H1 (cell line): ENCODE data around the gene OR10T2. TPM values are rescaled to one million over a fixed set of nuclear protein-coding genes. Genes with fewer than 3 reads are reported as not detected.

Experiments
- CTCF ChIA-PET: fragments of 300-600 bp; sonication (Branson Sonifier 250); formaldehyde crosslinking; loops from one replicate; lab custom pipeline; 2021; ENCODE audit not compliant: partially characterized antibody; lab: Charles Lee
- POLR2A ChIA-PET: fragments of 300-600 bp; sonication (Branson Sonifier 250); formaldehyde crosslinking; loops from one replicate; lab custom pipeline; 2021; ENCODE audit warnings: inconsistent platforms; ENCODE audit not compliant: partially characterized antibody; lab: Charles Lee
- DNase-seq, 2 experiments: peaks; one replicate each; pipeline versions ENCODE4 v3.0.0 to v3.0.0-alpha.2; 2010 to 2022; ENCODE audit warnings: low spot score in 2 of 2, low read depth in 1 of 2, mixed read lengths in 1 of 2
- FAIRE-seq: peaks from 2 replicates; lab custom pipeline; 2011; peaks lifted over from hg19 to GRCh38; lab: Jason Lieb, UNC
- H2AFZ ChIP-seq: 2 replicates; pipeline ENCODE4 v1.8.1; 2012; ENCODE audit warnings: low read length, inconsistent platforms
- H2AK5ac ChIP-seq: 2 replicates; pipeline ENCODE4 v1.6.1; 2013; ENCODE audit warnings: low read depth, low read length
- H2BK120ac ChIP-seq: replicated peaks from 2 replicates; pipeline ENCODE3; 2013; ENCODE audit warnings: low read depth, low read length, inconsistent platforms
- H2BK12ac ChIP-seq: 2 replicates; pipeline ENCODE4 v1.6.1; 2013; ENCODE audit warnings: low read depth, low read length
- H2BK15ac ChIP-seq: 2 replicates; pipeline ENCODE4 v1.6.1; 2013; ENCODE audit warnings: low read length
- H2BK20ac ChIP-seq: 2 replicates; pipeline ENCODE4 v1.6.1; 2013; ENCODE audit warnings: low read length
- H2BK5ac ChIP-seq: 2 replicates; pipeline ENCODE4 v1.6.1; 2013; ENCODE audit warnings: low read depth, low read length
- H3K14ac ChIP-seq: 2 replicates; pipeline ENCODE4 v1.6.1; 2013; ENCODE audit warnings: inconsistent platforms; ENCODE audit not compliant: insufficient read length
- H3K18ac ChIP-seq: 2 replicates; pipeline ENCODE4 v1.6.1; 2013; ENCODE audit warnings: low read length; ENCODE audit errors: extremely low read depth
- H3K23ac ChIP-seq: 2 replicates; pipeline ENCODE4 v1.6.1; 2013; ENCODE audit warnings: inconsistent platforms; ENCODE audit not compliant: insufficient read length
- H3K23me2 ChIP-seq: 2 replicates; pipeline ENCODE4 v1.6.1; 2013; ENCODE audit warnings: low read depth, low read length
- H3K27ac ChIP-seq: 2 replicates; pipeline ENCODE4 v1.6.1; 2011; ENCODE audit warnings: low read depth, low read length, inconsistent platforms
- H3K27me3 ChIP-seq, 4 experiments: replicated peaks in 1 of 4; 1 replicate in 1 of 4; 2 replicates in 3 of 4; pipeline versions ENCODE4 v1.6.1 to v1.8.1; 2011 to 2013; ENCODE audit warnings: low read length in 3 of 4, mild to moderate bottlenecking in 3 of 4, inconsistent platforms in 2 of 4, mixed read lengths in 2 of 4, moderate library complexity in 1 of 4; ENCODE audit not compliant: control insufficient read depth in 3 of 4, insufficient read depth in 3 of 4; ENCODE audit errors: extremely low read depth in 1 of 4
- H3K36me3 ChIP-seq, 4 experiments: 2 replicates each; pipeline versions ENCODE4 v1.6.1 to v1.8.1; 2011 to 2013; ENCODE audit warnings: mild to moderate bottlenecking in 4 of 4, low read length in 3 of 4, moderate library complexity in 2 of 4, control low read depth in 1 of 4, inconsistent platforms in 1 of 4; ENCODE audit not compliant: insufficient read depth in 4 of 4, control insufficient read depth in 2 of 4
- H3K4ac ChIP-seq: replicated peaks from 2 replicates; pipeline ENCODE3; 2013; ENCODE audit warnings: low read length, low read depth, mixed read lengths, inconsistent platforms; ENCODE audit not compliant: insufficient read length
- H3K4me1 ChIP-seq, 4 experiments: replicated peaks in 1 of 4; 1 replicate in 1 of 4; 2 replicates in 3 of 4; pipeline versions ENCODE4 v1.6.1 to v1.8.1; 2011 to 2013; ENCODE audit warnings: low read length in 3 of 4, inconsistent platforms in 2 of 4, mixed read lengths in 1 of 4; ENCODE audit not compliant: insufficient read depth in 4 of 4, control insufficient read depth in 3 of 4
- H3K4me2 ChIP-seq, 2 experiments: 2 replicates each; pipeline versions ENCODE4 v1.6.1 to v1.8.1; 2011 to 2013; ENCODE audit warnings: low read depth in 2 of 2, low read length in 2 of 2, control low read depth in 1 of 2, inconsistent platforms in 1 of 2, mild to moderate bottlenecking in 1 of 2; ENCODE audit not compliant: insufficient read depth in 1 of 2
- H3K4me3 ChIP-seq, 4 experiments: fragments of 200-600, 300-600 bp in 1 of 4; sonication (generic), shearing (Covaris generic), sonication (Bioruptor Twin) in 1 of 4; 2 replicates each; pipeline versions ENCODE4 v1.5.1 to v1.8.1; 2011 to 2016; ENCODE audit warnings: low read length in 4 of 4, low read depth in 3 of 4, control low read depth in 2 of 4, inconsistent platforms in 2 of 4, mild to moderate bottlenecking in 2 of 4, mixed read lengths in 1 of 4, moderate library complexity in 1 of 4; ENCODE audit not compliant: insufficient read depth in 2 of 4; ENCODE audit errors: extremely low read depth in 1 of 4
- H3K56ac ChIP-seq: replicated peaks from 2 replicates; pipeline ENCODE3; 2013; ENCODE audit warnings: low read depth, mild to moderate bottlenecking, mixed read lengths, low read length, inconsistent platforms; ENCODE audit not compliant: insufficient read length
- H3K79me1 ChIP-seq: 2 replicates; pipeline ENCODE4 v1.6.1; 2013; ENCODE audit warnings: low read depth, low read length, control low read depth
- H3K79me2 ChIP-seq, 2 experiments: 2 replicates each; pipeline versions ENCODE4 v1.6.1 to v1.8.1; 2012 to 2013; ENCODE audit warnings: low read length in 2 of 2, mild to moderate bottlenecking in 2 of 2, inconsistent platforms in 1 of 2; ENCODE audit not compliant: insufficient read depth in 2 of 2, control insufficient read depth in 1 of 2
- H3K9ac ChIP-seq, 4 experiments: replicated peaks in 1 of 4; 1 replicate in 1 of 4; 2 replicates in 3 of 4; pipeline versions ENCODE4 v1.6.1 to v1.8.1; 2011 to 2013; ENCODE audit warnings: low read depth in 3 of 4, low read length in 3 of 4, control low read depth in 2 of 4, mild to moderate bottlenecking in 2 of 4, moderate library complexity in 2 of 4, inconsistent platforms in 1 of 4; ENCODE audit errors: extremely low read depth in 1 of 4
- H3K9me3 ChIP-seq, 2 experiments: 2 replicates each; pipeline versions ENCODE4 v1.6.1 to v1.8.1; 2012 to 2013; ENCODE audit warnings: mild to moderate bottlenecking in 2 of 2, moderate library complexity in 2 of 2, control low read depth in 1 of 2, inconsistent platforms in 1 of 2, low read depth in 1 of 2, low read length in 1 of 2, mixed read lengths in 1 of 2; ENCODE audit not compliant: insufficient read depth in 2 of 2
- H4K20me1 ChIP-seq, 2 experiments: replicated peaks in 1 of 2; 2 replicates each; pipeline versions ENCODE3 to v1.8.1; 2011 to 2013; ENCODE audit warnings: inconsistent platforms in 2 of 2, low read length in 2 of 2, mild to moderate bottlenecking in 1 of 2; ENCODE audit not compliant: insufficient read depth in 2 of 2, control insufficient read depth in 1 of 2
- H4K5ac ChIP-seq: 2 replicates; pipeline ENCODE4 v1.6.1; 2013; ENCODE audit warnings: low read length, low read depth, mixed read lengths, inconsistent platforms; ENCODE audit not compliant: insufficient read length
- H4K8ac ChIP-seq: 2 replicates; pipeline ENCODE4 v1.8.0; 2013; ENCODE audit warnings: mild to moderate bottlenecking, moderate library complexity, low read length, inconsistent platforms; ENCODE audit not compliant: insufficient read depth; ENCODE audit errors: extremely low read depth
- H4K91ac ChIP-seq: replicated peaks from 2 replicates; pipeline ENCODE3; 2013; ENCODE audit warnings: low read length, mixed read lengths, inconsistent platforms; ENCODE audit not compliant: insufficient read length
- BACH1 ChIP-seq: IDR thresholded peaks from 2 replicates; pipeline ENCODE4 v1.6.1; 2012; ENCODE audit warnings: low read length, improper control_type of control experiment
- CTBP2 ChIP-seq: IDR thresholded peaks from 2 replicates; pipeline ENCODE4 v1.7.0; 2011; ENCODE audit warnings: borderline replicate concordance, mild to moderate bottlenecking, moderate library complexity, mixed read lengths, low read length; ENCODE audit not compliant: insufficient read depth, insufficient read length
- EZH2 ChIP-seq: fragments of 200-600 bp; sonication (generic); IDR thresholded peaks from 2 replicates; pipeline ENCODE4 v1.7.1; 2012; ENCODE audit warnings: low read depth, mild to moderate bottlenecking, moderate library complexity, low read length, inconsistent platforms; ENCODE audit not compliant: severe bottlenecking
- FOSL1 ChIP-seq: IDR thresholded peaks from 2 replicates; pipeline ENCODE4 v1.6.1; 2011; ENCODE audit warnings: mild to moderate bottlenecking, low read depth, low read length, moderate library complexity; ENCODE audit not compliant: insufficient read depth
- KDM1A ChIP-seq: fragments of 200-600, 300-600 bp; sonication (generic); IDR thresholded peaks from 2 replicates; pipeline ENCODE4 v1.7.1; 2016; ENCODE audit warnings: mild to moderate bottlenecking, low read length, borderline replicate concordance
- KDM4A ChIP-seq: IDR thresholded peaks from one replicate; pipeline ENCODE4 v1.7.1; 2012; ENCODE audit warnings: low read depth, mild to moderate bottlenecking, moderate library complexity, low read length, inconsistent platforms; ENCODE audit not compliant: severe bottlenecking
- MAFK ChIP-seq: IDR thresholded peaks from 2 replicates; pipeline ENCODE4 v1.6.1; 2012; ENCODE audit warnings: low read depth, mild to moderate bottlenecking, improper control_type of control experiment, low read length
- POU5F1 ChIP-seq: IDR thresholded peaks from 2 replicates; pipeline ENCODE4 v1.6.1; 2011; ENCODE audit warnings: low read depth, mild to moderate bottlenecking, low read length, moderate library complexity
- TCF12 ChIP-seq: IDR thresholded peaks from 2 replicates; pipeline ENCODE4 v1.6.1; 2011; ENCODE audit warnings: low read depth, mild to moderate bottlenecking, low read length
- TEAD4 ChIP-seq: IDR thresholded peaks from 2 replicates; pipeline ENCODE4 v1.6.1; 2012; ENCODE audit warnings: low read depth, low read length, inconsistent platforms, mixed read lengths
- YY1 ChIP-seq: IDR thresholded peaks from 2 replicates; pipeline ENCODE4 v1.6.1; 2011; ENCODE audit warnings: low read depth, mild to moderate bottlenecking, low read length
- WGBS, 2 experiments: shearing (Covaris generic) in 1 of 2; methylation state at CpG; one replicate each; pipeline versions ENCODE4 v1.1.6 to v1.1.7; 2013 to 2015; ENCODE audit warnings: low lambda C conversion rate in 2 of 2, mixed read lengths in 2 of 2, inconsistent platforms in 1 of 2, low coverage in 1 of 2, missing lambda C conversion rate in 1 of 2; ENCODE audit not compliant: insufficient replicate concordance in 2 of 2, insufficient coverage in 1 of 2, insufficient read length in 1 of 2; ENCODE audit errors: extremely low coverage in 1 of 2, missing lambda C conversion rate in 1 of 2; 5-methylcytosine and 5-hydroxymethylcytosine counted together
- polyA plus RNA-seq, 7 experiments: library from polyadenylated mRNA; depleted of rRNA in 3 of 7; stranded (reverse) in 5 of 7; unstranded in 2 of 7; fragments of >200 nt in 5 of 7; fragments of 200-250 nt in 2 of 7; gene quantifications; 1 replicate in 5 of 7; 2 replicates in 1 of 7; 4 replicates in 1 of 7; pipeline versions ENCODE4 v1.2.1 to v1.2.3, GENCODE V29; 2011 to 2013; ENCODE audit warnings: missing spikeins in 2 of 7, mixed read lengths in 2 of 7
- total RNA-seq: library from RNA; stranded (reverse); fragmentation: NEBNext Ultra II Directional; extraction: Animal tissue kit (Norgen Biotek cat#: 25700); gene quantifications from 2 replicates; pipeline ENCODE4 v1.2.1, GENCODE V29; 2021
- TF ChIP-seq, protein P1 (sequence below): IDR thresholded peaks from 2 replicates; pipeline ENCODE4 v1.6.1; 2012; ENCODE audit warnings: inconsistent platforms

OR10T2 gene
- total and polyA plus RNA-seq, 2 of the 8 experiments (the other 6 are each of a cell fraction or from before 2014, with no cell fraction given) = not detected

- no peak overlapping the region for H4K8ac ChIP-seq
- no peak overlapping the region for H3K4me2 ChIP-seq
- no peak overlapping the region for H3K27ac ChIP-seq
- H2BK12ac ChIP-seq = no peak overlapping the region
- no peak overlapping the region for H4K5ac ChIP-seq
- H3K79me2 ChIP-seq = no peaks in the 10 kb centered on the region
- H2BK20ac ChIP-seq = no peak overlapping the region
- no peak overlapping the region for H2AFZ ChIP-seq
- H2BK5ac ChIP-seq = no peak overlapping the region
- no peak overlapping the region for H3K14ac ChIP-seq
- H3K23me2 ChIP-seq = no peaks in the 10 kb centered on the region
- H2BK120ac ChIP-seq = no peak overlapping the region
- no peak overlapping the region for H3K4ac ChIP-seq
- H4K20me1 ChIP-seq = no peaks in the 10 kb centered on the region
- H3K36me3 ChIP-seq = no peaks in the 10 kb centered on the region
- 92% methylated on average over 1 of the region's 1 CpG; no CpG with 5 or more reads in 1 of the 2 experiments for whole genome bisulfite sequencing, 2 experiments
- H2AK5ac ChIP-seq = no peak overlapping the region
- no peak overlapping the region for H3K9ac ChIP-seq
- no peaks in the 10 kb centered on the region for H3K79me1 ChIP-seq
- no peak overlapping the region for H3K23ac ChIP-seq
- POLR2A ChIA-PET = no interaction called here
- H2BK15ac ChIP-seq = no peak overlapping the region
- TF ChIP-seq EZH2 (no peak), CTBP2 (no peak), TCF12 (no peak), POU5F1 (no peak), KDM4A (no peak), KDM1A (no peak), YY1 (no peak), FOSL1 (no peak), BACH1 (no peak), MAFK (no peak), TEAD4 (no peak)
- TF ChIP-seq, protein P1, sequence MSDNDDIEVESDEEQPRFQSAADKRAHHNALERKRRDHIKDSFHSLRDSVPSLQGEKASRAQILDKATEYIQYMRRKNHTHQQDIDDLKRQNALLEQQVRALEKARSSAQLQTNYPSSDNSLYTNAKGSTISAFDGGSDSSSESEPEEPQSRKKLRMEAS = no peak
- H3K56ac ChIP-seq = no peak overlapping the region
- H3K18ac ChIP-seq = no peak overlapping the region
- no peaks in the 10 kb centered on the region for H3K4me1 ChIP-seq
- H3K4me3 ChIP-seq = no peak overlapping the region
- no peaks in the 10 kb centered on the region for H3K9me3 ChIP-seq
- FAIRE-seq (no peak), DNase-seq (no peak)
- CTCF ChIA-PET = no interaction called here
- no peaks in the 10 kb centered on the region for H3K27me3 ChIP-seq
- H4K91ac ChIP-seq = no peak overlapping the region
Measured at GRCh38 chr1:158362482-158362881, 36.8 kb downstream of the OR10T2 start.
